ENCODE measurements around the gene ARHGAP42.

The ARHGAP42 gene

GRCh38 chr11:100841711-100842407 is 154.8 kb downstream of the ARHGAP42 start:
- DNase-seq, result no peak

GRCh38 chr11:100847696-100848216 is 160.7 kb downstream of the ARHGAP42 start:
- DNase-seq, result no peak

GRCh38 chr11:100849009-100849900 is 162.2 kb downstream of the ARHGAP42 start:
- DNase-seq, result no peak

GRCh38 chr11:100849901-100850235 is 162.8 kb downstream of the ARHGAP42 start:
- no peak for DNase-seq

- no peak for DNase-seq
These were observed 164.1 kb downstream of the ARHGAP42 start for GRCh38 chr11:100851147-100851546.

- DNase-seq, result no peak
These were observed 164.6 kb downstream of the ARHGAP42 start for GRCh38 chr11:100851584-100852152.

GRCh38 chr11:100855466-100856067 is 168.5 kb downstream of the ARHGAP42 start:
- DNase-seq, result no peak

- no peak for DNase-seq
These were observed 170.3 kb downstream of the ARHGAP42 start for GRCh38 chr11:100857236-100858005.

GRCh38 chr11:100860318-100861155 is 173.4 kb downstream of the ARHGAP42 start:
- no peak for DNase-seq

- DNase-seq, result no peak
These were observed 174.1 kb downstream of the ARHGAP42 start for GRCh38 chr11:100861212-100861611.

- no peak for DNase-seq
These were observed 176.0 kb downstream of the ARHGAP42 start for GRCh38 chr11:100863080-100863581.

- no peak for DNase-seq
These were observed 178.5 kb downstream of the ARHGAP42 start for GRCh38 chr11:100865443-100866065.

GRCh38 chr11:100866453-100866852 is 179.4 kb downstream of the ARHGAP42 start:
- no peak for DNase-seq

GRCh38 chr11:100867606-100868005 is 180.5 kb downstream of the ARHGAP42 start:
- DNase-seq, result no peak

- DNase-seq, result no peak
These were observed 182.2 kb downstream of the ARHGAP42 start for GRCh38 chr11:100869328-100869727.

GRCh38 chr11:100870138-100870537 is 183.1 kb downstream of the ARHGAP42 start:
- no peak for DNase-seq

GRCh38 chr11:100872951-100873740 is 186.1 kb downstream of the ARHGAP42 start:
- no peak for DNase-seq

GRCh38 chr11:100874203-100874602 is 187.1 kb downstream of the ARHGAP42 start:
- DNase-seq, result no peak

GRCh38 chr11:100875521-100875869 is 188.4 kb downstream of the ARHGAP42 start:
- DNase-seq, result no peak

All from stimulated activated CD4-positive, alpha-beta T cell treated with anti-CD3 and anti-CD28 coated beads, Interleukin-2, amount 100 ng/mL, for 48 hours (primary cell).